GM19240 (cell line): ENCODE data around the gene VPS72.
A peak's percentile ranks its signal among the peaks of the same experiment; 100 is the strongest.

Source experiments
- DNase-seq: peaks from one replicate; pipeline ENCODE4 v3.0.0; 2011; ENCODE audit warnings: low spot score; ENCODE audit not compliant: insufficient read length

The VPS72 gene

DNA sequence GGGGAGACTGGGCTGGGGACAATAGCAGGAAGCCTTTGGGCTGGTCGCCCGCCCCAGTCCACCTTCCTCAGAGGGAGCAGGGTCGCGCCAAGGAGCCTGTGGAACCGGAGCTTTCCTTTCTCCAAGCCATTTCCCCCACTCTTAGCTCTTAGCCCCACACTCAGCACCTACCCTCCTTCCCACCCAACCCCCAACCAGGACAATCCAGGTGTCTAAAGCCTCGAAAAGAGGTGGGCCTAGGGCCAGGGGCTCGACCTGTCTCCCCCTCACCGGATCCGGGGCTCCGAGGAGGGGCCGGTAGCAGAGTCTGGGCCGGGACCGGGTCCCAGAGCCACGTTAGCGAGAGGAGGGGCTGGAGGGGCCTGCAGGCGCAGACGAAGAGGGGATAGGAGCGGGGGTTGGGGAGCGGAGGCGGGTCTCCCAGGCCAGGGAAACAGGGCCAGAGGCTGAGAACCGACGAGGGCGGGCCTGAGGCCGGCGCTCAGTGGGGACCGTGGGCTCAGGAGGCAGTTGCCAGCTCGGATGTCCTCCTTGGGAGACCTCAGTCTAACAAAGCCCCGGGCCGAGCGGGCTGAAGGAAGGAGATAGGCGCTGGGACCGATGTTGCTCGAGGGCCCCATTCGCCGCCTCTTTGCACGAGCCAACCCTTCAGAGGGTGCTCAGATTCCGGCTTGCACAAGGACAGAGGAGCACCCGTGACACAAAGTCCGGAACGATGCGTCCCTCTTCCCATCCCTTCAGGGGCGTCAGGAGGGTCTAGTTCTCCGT, 44.5 kb downstream of the VPS72 start:
- no peak for DNase-seq

DNA sequence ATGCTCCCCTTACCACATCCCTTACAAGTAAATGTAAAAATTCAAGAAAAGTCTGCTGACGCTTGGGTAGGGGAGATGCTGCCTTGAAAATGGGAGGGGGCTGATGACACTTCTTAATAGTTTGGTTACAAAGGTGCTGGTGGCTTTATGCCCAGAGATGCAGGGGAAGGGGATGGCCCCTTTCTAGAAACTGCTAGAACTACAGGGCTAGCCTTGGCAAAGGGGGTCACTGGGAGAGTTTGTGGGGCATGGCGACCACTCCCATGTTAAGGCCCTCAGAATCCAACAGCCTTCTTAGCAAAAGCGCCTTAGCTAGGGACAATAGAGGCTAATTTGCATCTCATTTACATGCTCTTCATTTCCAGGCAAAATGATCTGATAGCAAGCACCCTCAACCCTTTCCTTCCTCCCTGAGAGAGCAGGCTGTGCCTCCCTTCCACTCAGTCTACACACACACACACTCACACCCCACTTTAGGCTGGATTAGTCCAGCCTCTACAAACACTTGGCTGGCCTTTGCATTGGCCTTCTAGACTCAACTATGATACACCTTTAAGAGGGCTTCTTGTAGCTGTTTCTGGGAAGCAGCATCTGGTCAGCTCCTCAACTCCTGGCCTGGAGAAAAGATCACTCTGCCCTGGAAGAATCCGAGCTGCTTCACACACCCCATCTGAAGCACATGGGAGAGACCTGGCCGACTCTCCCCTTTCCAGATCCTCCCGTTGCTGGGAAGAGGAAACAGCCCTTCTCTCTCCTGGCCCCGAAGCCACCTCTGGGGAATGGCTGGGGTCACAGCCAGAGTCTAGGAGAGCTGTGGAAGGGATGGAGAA, 45.3 kb downstream of the VPS72 start:
- no peak for DNase-seq

DNA sequence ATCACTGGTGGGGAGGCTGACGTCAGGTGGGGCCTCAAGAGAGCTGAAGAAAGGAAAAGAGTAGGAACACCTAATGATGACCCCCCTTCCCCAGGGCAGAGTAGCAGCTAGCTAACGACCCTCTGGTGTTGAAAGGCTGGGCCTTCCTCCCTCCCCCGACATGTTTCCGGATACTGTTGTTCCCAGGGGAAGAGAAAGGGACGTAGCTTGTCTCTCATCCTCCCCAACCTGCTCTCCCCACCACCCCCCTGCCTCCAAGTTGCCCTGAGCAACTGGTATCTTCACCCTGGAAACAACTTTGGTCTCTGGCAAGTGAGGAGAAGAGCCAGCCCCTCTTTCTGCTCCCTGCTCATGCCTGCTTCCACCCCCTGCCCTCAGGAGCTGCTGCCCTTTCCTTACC, 46.0 kb downstream of the VPS72 start:
- DNase-seq: no peak

DNA sequence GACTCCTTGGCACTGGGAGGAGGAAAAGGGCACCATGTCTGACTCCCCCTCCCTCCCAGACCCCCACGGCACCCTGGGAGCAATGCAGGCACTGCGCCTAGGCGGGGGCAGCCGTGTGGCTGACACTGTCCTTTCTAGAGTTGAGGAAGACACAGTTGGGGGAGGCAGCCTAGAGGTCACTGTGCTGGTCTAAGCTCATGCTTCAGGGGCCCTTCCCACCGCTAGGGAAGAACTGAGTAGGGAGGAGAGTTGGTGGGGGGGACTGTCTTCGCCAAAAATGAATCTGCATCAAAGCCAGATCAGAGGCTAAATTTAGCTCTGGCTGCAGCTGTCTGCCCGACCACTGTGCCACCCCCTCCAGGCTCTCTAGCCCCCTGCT, 47.0 kb downstream of the VPS72 start:
- no peak for DNase-seq

DNA sequence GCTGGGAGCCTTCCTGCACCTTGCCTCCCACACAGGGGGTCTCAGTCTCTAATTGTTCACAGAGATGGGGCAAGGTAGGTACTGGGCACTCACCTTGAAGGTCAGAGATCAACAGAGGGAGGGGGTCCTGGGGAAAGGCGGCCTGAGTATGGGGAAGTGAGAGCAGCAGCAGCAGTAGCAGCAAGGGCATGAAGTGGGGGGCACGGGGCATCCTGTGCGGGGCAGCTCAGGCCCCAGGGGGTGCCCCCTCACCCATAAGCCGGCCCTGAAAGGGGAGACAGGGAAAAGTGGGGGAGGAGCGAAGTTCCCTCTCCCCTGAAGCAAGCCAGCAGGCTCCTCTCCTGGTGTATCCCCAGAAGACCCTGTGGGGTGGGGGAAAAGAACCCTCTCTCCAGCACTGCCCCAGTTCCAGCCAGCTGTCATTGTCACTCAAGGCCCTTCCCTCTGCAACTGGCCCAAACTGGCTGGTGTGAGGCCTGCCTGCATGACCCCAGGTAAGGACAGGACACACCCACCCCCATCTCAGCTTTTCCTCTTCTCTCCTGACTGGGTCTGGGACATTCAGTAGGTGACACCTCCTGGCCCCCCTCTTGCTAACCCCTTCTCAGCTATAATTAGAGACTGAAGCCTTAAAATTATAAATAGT, 47.5 kb downstream of the VPS72 start:
- no peak for DNase-seq

DNA sequence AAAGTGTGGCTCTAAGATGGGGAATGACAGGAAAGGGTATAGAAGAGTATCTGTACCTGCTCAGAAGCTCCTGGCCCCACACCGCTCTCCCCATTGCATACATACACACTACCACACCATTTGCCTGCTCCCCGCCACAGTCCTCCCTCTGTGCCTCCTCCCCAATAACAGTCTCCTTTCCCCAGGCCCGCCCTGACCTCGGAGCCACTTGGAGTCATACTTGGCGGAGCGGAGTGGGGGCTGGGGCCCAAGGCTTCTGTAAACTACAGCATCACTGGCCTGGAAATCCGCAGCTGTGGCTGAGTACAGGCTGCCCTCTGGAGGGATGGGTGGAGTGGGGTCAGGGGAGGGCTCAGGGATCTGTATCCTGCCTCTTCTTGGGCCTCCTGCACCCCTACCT, 52.2 kb downstream of the VPS72 start:
- no peak for DNase-seq

DNA sequence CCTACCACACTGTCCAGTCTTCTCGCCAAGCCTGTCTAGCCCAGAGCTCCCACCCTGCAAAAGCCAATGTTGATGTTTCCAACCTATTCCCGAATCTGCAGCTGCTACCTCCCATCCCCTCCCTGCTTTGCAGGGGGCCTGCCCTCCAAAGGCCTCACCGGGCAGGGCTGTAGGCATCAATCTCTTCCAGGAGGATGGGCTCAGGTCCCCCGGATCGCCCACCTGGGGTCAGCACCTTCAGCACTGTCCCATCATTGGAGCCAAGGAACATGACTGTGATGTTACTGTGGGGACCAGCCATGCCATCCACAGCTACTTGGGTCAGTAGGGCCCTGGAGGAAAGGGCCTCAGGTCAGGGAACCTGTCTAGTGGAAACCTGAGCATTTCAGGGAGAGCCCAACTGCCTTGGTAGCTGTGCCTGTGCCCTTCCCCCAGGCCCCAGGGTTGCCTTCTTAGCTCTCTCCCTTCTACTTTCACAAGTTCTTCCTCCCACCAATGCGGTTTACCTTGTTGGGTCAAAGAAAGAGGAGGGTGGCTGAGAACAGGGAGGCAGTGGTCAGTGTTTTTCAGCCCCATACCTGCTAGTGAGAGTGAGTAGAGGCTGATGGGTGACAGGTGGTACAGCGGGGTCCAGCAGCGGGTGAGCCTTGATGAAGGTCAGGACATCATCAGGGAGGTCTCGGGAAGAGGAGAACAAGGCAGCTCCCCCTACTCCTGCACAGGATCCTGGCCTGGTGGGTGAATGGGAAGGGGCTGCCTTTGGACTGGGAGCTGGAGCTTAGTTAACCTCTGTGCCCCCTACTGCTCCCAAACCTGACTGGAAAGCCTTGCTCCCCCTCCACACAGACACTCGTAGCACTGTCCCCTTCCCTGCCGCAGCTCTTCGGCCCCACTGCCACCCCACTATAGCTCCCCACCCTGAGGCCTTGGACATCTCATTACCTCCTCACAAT, 54.3 kb downstream of the VPS72 start:
- DNase-seq: no peak

DNA sequence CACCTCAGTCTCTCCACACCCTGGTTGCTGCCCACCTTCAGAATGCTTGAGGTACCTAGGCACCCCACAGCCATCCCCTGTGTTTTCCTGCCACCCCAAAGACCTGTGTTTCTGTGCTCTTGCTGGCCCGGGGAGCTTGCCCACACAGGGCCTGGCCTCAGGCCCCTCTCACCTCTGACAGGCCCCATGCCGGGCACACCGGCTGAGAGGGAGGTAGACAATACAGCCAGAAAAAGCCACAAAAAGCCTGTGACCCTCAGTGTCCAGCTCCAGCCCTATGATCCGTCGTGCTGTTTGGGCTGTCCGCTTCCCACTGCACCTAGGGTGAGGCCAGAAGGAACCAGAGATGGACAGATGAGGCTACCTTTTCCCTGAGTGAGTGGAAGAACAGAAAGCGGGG, 55.0 kb downstream of the VPS72 start:
- no peak for DNase-seq

DNA sequence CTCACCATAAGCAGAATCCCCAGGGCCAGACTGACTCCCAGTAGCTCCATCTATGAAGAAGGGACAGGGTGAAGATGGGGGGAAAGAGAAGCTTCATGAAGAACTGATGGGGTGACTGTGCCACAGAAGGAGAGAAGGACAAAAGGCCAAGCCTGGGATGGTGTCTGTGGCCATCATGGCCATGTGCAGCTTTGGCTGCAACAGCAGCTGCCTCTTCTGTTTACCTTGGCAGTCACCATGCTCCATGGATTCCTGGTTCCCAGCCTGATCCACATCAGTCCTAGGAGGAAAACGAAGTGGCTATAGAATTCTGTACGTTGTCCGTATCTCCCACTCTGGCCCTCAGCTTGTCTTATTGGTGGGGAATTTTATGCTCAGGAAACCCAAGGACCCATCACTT, 55.6 kb downstream of the VPS72 start:
- no peak for DNase-seq

DNA sequence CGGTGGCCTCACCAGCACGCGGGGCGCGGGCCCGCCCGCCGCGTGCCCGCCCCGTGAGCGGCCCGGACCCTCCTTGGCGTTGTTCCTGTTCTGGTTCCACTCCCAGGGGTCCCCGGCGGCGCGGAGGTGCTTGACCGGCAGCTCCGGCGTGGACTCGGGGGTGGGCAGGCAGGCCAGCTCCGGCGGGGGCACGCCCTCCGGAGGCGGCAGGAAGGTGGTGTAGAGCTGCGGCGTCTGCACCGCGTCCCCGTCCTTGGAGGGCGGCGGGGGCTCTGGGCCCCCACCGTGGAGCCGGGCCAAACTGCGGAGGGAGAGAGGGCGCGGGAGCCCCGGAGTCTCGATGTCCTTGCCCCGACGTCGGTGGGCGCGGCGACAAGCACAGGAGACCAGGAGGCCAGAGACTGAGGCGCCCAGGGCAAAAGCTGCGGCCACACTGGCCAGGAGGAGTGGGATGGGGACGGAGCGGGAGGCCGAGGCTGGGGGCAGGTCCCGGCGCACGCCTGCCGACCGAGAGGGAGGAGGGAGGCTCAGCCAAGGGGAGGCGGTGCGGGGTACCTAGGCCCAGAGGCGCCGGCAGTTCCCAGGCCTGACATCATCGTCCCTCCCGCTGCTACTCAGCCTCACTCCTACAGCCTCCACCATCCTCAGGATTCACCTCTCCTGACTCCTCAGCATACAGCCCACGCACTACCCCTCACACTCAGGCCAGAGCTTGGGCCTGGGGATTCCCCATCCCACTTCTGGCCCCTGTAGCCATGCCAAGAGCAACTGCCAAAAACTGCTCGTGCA, 56.8 kb downstream of the VPS72 start:
- no peak for DNase-seq

DNA sequence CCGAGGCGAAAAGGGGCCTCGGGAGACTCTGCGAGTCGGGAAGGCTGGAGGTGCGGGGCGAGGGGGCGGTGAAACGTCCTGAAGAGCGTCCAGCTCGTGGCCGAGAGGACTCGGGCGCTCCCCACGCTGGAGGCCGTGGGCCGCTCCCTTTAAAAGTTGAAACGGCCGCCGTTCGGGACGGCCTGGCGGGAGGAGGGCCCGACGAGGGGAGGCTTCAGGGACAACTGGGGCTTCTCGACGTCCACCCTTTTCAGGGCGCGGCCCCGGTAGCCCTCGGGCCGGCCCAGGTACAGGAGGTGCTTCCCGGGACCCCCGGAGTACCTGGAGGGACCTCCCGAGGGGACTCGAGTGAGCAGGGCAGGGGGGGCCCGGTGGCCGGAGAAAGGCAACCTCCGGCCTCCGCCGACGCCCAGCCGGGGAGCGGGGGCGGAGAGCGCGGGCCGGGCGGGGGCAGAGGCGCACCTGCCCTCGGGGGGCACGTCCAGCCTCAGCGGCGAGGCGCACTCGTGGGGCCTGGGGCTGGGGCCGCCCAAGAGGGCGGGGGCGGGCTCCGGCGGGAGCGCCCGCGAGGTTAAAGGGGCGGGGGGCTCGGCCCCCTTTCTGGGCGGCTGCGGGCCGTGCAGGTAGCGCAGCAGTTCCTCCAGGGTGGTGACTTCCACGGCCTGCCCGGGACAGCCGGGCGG, 57.5 kb downstream of the VPS72 start:
- DNase-seq: no peak

DNA sequence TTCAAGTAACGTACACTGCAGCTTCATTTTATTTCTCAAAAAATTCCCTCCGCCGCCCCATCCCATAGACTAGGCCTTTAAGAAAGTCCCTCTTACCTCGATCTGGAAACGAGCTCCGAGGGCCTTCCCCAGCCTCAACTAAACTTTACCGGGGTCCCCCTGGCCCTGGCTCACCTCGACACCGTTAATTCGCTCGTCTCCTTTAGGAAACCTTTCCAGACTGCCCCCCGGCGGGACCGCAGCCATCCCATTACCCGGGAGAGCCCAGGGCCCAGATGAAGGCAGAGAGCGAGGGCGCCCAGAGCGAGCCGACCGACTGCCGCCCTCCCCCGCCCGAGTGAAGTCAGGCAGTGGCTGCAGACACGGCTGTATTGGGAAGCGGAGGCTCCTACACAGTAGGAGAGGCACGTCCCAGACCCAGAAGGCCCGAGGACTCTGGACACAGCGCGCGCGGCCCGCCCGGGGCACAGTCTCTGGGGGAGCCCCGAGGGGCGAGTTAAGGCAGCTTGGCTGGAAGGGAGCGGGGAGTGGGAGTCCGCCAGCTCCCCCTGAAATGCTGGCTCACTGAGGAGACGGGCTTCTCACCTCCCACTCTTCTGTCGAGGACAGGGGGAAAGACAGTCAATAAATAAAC, 58.2 kb downstream of the VPS72 start:
- DNase-seq: no peak

DNA sequence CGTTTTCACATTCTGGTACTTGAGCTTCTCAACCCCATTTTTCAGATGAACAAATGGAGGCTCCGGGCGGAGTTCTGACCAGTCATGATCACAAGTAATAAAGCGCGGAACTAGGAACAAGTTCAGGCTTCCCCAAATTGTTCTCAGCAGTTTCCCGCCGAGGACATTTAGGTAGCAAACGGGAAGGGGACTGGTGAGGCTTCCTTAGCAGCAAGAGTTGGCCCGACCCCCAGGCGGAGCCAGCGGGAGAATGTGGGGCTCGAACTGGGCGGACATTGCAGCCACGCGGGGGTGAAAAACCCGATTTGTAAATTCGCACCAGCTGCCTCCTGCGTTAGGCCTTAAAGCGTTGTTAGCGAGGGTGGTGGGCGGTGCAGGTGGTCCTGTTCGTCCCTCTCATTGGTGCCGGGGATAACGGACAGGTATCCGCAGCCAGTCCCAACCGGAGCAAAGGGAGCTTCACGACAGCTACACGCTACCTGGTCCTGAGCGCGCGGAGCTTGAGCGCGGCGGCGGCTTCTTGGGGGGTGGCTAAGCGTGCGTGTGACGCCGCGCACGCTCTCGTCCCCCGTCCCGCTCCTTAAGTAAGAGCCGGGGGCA, 58.9 kb downstream of the VPS72 start:
- peak; percentile 74 for DNase-seq

DNA sequence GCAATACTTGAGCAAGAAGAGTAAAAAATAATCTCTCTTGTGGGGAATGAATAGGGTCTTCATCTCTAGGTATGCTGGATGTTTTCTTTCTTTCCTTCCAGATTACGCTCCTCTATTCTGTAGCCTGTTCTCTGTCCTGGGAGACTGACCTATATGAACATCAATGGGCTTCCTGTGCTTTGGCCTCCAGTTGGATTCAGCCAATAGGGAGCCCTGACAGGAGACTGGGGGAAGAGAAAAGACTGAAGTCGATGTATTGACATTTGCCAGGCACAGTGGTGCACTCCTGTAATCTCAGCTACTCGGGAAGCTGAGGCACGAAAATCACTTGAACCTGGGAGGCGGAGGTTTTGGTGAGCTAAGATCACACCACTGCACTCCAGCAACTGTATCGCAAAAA, 61.2 kb downstream of the VPS72 start:
- no peak for DNase-seq
